Measurements from ENCODE around the gene MAP3K10.

The MAP3K10 gene

DNA sequence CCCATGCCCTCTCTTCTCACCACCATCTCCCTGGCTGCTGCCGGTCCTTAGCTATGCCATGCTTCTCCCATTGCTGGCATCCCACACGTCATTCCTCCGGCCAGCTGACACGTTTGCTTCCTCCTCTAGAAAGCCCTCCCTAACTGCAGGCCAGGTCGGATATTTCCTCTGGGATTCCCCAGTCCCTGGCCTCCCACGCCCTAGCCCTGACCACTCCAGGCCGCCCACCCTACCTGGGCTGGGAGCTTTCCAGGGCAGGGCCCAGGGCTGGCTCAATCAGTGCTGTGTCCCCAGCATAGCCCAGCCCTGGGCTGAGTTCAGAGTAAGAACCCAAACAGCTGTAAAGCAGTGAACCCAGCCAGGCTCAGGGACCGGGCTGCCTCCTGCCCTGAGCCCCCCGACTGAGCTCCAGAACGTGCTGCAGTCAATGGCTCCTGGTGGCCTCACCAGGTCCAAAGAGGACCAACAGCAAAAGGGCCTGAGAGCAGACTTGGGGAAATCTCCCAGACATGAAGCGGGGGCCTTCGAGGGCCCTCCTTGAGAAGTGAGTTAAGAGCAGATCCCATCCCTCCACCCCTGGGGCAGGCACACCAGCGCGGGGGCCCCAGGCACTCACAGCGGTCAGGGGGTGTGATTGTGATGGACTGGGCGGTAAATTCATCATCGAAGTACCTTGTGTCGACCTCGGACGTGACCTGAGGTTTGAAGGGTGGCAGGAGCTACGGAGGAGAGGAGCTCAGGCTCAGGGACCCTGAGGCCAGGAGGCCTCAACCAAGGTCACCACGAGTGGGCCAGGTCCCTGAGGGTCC is 43.4 kb downstream of the MAP3K10 start:
- DNase-seq, result no peak

DNA sequence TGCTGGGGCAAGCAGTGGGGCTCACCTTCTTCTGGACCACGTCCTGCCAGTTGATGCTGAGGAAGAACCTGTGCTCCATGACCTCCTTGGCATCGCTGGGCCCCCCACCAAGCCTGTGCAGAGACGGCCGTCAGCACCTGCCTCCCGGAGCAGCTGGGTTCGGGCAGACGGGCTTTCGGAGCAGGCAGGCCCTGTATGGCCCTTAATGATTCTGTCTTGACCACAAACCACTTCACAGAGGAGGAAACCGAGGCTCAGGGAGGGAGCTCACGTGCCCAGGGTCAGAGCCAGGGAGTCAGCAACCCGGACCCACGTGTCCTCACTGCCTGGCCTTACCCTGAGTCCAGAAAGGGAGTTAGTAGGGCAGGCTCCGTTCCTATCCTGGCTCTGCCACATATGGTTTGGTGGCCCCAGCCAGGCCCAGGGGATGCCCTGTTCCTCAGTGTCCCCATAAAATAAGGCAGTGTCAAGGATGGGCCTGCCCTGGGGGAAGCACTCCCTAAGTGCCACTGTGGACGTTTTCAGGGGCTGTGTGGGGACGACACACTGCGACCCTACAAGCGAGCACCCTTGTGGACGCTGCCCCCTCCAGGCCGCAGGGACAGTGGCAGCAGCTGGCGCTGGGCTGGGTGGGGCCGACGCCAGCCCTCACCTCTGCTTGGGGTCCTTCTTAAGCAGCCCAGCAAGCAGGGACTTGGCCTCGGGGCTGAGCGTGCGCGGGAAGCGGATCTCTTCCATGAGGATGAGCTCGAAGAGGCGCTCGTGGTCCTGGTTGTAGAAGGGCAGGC is 44.2 kb downstream of the MAP3K10 start:
- no peak for DNase-seq

DNA sequence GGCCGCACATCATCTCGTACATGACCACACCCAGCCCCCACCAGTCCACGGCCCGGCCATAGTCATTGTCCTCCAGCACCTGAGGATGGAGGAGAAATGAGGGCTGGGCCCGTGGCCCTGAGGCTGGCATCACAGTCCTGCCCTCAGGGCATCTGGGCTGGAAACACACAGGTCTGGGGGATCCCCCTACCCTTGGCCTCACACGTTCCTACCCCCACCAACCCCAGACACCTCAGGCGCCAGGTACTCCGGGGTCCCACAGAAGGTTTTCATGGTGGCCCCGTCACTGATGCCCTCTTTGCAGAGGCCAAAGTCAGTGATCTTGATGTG is 44.8 kb downstream of the MAP3K10 start:
- DNase-seq, result no peak

DNA sequence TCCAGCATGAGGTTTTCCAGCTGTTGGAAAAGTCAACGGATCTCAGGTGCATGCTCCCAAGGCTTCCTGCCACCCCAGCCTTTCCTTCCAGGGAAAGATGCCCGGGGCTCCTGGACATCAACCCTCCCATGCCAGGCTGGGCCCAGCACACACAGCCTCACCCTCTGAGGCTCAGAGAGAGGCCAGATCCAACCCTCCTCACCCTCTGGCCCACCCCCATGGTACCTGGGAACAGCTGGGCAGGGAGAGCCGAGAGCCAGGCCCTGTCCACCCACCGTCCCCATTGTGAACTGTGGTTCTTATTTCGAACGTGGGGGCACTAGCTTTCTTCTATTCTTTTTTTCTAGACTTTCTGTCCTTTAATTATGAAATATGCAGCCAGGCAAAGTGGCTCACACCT is 45.1 kb downstream of the MAP3K10 start:
- DNase-seq, result no peak

DNA sequence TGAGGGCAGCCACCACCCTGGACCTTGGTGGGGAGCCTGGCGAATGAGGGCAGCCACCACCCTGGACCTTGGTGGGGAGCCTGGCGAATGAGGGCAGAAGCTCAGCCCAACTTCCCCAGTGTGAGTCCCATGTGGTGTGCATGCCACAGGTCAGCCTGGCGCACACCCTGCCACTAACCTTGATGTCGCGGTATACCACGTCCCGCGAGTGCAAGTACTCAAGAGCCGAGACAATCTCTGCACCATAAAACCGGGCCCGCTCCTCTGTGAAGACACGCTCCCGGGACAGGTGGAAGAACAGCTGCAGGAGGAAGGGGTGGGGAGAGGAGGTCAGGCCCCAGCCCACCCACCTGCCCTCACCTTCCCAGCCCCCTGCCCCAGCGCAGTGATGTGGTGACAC is 46.6 kb downstream of the MAP3K10 start:
- no peak for DNase-seq

DNA sequence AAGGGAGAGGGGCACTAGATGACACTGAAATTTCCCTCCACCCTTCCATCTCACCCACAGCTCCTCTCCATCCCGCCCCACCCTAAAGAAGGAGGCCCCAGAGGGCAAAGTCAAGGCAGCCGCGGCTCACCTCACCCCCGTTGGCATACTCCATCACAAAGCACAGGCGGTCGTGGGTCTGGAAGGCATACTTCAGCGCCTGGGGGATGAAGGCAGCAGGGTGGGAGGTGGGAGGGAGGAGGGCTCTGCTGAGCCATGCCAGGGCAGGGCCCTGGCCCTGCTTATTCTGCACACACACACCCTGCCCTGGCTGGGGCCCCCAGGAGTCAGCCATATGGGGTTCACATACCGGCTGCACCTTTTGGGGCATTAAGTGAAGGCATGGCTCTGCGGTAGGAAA is 47.5 kb downstream of the MAP3K10 start:
- DNase-seq, result no peak

DNA sequence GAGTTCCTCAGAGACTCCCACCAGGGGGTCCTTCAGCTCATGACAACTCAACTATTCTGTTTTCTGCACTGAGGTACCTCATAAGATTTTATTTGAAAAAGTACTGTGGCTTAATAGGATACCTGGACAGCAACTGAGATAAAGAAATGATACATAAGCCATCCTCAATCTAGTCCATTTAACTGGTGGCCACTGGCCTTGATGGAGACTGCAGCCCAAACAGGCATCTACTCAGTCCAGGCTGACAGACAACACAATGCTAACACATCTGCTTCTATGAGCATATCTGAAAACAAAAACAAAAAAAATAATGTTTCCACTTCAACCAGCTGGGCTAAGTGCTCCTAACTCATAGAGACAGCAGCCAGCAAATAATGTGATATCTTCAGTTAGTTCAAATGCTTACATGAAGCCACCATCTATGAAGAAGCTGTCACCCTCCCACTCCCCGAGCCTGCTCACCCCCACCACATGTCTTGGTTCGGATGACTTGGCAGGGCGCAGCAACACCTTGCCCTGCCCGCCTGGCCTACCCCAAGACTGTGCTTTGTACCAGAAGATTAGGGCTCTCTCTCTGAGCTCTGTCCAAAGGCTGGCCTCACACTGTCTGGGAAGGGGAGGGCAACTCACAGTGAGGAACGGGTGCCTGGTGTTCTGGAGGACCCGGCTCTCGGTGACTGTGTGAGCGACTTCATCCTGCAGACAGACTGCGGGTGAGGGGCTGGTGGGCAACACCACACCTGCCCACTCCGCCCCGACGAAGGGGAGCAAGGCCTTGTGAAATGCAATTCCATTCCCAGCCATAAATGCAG is 48.4 kb downstream of the MAP3K10 start:
- DNase-seq, result no peak

DNA sequence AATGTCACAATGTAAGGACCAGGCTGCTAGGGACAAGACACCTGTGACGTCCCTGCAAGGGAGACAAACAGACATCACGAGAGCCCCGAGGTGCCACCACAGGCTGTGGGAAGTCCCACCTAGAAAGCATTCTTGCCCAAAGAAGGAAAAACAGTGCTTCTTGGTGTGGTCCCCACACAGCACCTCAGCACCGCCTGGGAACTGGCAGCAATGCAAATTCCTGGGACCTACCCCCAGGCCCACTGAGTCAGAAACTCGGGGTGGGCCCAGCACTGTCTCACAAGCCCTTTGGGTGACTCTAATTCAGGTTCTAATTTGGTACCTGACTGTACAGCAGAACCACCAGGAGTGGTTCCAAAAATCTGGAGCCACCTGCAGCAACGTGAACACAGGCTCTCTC is 49.1 kb downstream of the MAP3K10 start:
- DNase-seq, result no peak

DNA sequence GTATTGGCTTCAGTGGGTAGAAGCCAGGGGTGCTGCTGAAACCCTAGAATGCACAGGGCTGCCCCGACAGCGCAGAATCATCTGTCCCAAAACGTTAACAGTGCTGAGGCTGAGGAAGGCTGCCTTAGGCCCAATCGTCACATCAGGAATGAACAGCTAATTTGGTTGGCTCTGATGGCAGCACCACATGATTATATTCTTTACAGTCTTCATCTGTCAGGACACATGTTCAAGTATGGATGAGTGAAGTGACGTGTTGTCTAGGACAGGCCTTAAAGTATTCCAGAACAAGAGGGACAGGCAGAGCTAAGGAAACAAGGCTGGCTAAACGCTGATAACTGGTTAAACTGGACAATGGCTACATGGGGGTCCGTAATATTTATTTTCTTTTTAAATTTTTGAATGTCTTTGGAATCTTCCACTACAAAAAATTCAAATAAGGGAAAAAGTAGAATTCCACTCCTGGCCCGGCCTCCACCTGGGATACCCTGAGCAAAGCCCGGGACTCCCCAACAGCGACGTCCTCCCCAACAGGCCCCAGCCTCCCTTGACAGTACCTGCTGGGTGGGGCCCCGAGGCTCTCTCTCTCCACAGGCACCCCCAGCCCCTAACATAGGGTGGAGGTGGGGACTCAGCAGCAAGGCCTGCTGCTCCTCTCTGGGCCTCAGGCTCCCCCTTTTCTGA is 50.0 kb downstream of the MAP3K10 start:
- DNase-seq, result no peak

DNA sequence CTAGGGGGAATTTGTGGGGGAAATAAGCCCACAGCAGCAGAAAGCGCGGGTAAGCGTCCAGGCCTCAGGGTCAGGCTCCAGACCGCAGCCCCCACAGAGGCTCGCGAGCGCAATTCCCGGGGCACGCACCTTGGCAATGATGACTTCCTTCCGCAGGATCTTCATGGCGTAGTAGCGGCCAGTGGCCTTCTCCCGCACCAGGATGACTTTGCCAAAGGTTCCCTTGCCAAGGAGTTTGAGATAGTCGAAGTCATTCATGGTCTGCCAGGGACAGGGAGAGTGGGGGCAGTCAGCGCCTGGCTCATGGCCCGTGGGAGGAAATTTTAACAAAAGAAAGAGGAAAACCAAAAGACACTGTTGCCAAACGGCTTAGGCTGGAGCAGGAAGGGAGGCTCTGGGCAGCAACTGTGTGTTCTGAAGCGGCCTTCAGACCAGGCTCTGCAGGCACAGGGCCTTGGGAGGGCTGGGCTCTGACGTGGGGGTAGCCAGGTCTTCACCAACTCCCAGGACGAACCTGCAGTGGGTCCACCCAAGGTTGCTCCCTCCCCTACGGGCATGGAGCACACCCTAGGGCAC is 50.7 kb downstream of the MAP3K10 start:
- no peak for DNase-seq

DNA sequence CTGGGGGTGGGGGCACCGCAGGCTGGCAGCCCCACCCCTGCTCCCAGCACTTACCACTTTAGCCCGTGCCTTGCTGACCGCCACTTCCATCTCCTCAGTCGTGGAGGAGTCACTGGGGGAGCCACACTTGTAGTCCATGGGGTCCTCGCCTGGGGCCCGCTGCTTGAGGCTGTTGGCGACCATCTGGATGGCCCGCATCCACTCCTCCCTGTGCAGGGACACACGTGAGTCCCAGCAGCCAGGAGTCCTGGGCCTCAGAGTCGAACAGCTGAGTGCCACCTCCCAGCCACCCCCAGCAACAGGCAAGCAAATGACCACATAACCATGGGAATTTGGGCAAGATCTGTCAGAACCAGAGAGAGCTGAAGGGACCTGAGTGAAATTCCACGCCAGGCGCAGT is 51.3 kb downstream of the MAP3K10 start:
- DNase-seq, result no peak

DNA sequence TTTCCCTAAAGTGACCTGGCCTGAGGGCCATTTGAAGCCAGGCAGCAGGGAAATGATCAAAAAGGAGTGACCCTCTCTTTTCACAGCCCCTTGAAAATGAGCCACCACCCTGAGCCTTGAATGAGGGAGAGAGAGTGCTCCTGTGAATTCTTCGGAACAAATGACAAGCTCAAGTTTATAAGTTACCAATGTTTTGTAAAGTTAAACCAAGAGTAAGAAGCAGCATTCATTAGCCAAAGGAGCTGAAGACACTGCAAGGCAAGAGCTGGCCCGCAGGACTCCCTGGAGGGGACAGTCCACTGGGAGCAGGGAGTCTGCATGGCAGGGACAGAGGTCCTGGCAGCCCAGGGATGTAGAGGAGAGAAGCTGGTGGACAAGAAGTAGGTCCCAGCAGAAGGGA is 52.0 kb downstream of the MAP3K10 start:
- no peak for DNase-seq

DNA sequence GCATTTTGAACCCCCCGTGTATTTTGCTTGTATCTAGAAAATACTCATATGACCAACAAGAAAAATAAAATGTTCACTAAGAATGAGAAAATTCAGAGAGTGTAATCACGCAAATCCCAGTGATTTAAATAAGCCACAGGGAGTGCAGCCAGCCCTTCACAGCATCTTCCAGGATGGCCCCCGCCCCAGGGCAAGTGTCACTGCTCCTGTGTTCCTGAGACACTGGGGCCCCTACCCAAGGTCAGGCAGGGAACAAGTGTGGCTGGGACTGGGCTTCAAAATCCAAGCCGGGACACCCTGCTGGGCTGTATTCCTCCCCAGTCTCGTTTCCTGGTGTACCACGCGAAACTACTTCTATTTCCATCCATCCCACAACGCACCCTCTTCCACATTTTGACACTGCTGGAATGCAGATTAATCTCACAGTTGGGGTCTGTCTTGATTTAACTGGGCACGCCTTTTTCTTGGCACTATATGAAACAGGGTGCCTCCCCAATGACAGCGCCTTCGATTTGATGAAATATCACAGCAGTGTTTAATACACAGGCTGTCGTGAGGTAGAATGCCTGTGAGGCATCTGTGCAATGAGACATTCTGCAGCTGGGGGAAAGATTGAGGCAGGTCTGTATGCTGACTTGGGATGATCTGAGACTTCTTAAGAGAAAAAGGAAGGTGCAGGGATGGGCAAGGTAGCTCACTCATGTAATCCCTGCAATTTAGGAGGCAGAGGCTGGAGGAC is 53.5 kb downstream of the MAP3K10 start:
- DNase-seq, result no peak

DNA sequence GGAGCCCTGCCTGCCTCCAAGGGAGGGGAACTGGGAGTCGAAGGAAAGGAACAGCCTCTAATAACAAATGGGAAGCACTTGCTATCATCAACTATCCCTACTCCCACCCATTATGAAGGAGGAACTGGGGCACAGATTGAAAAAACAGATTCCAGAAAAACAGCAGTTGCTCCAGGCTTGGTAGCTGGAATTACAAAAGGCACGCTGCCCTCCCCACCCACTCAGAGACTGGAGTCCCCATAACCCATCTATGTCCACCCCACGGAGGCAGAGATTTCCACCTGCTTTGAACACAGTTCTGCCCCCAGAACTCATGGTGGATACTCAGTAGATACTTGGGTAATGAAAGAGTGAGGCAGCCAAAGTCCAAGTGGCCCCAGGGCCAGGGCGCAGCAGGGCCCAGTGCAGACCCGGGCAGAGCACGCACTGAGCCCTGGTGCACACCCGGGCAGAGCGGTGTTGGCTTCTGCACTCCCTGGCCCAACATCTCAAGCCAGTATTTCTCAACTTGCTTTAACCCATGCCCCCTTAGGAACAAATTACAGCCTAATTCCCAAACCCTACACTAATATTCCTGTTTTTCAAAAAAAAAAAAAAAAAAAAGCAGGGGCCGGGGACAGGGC is 54.4 kb downstream of the MAP3K10 start:
- DNase-seq, result no peak

DNA sequence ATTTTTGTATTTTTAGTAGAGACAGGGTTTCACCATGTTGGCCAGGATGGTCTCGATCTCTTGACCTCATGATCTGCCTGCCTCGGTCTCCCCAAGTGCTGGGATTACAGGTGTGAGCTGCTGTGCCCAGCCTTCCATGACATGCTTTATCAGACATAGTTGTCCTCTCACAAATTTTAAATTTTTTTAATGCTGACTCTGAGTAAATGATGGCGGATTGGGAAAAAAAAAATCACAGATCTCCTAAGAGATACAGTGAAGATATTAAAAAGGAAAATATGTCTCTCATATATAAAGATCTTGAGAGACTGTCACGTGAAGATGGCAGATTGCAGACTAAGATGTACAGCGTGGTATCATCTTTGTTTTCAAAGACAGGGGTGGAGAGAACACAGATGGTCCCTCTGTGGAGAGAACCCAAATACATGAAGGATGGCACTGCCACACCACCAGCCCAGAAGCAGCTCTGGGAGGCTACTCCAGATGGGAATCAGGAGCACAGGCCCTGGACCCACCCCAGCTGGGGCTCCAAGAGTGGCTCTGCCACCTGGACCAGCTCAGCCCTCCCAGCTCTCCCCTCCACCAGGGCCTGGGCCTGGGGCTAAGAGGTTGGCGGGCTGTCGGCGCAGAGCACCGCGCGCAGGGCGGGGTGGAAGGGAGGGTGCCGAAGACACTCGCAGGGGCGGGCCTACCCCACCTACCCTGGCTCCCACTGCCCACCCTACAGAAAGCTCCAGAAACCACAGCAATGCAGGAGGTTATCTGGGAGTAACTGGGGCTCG is 55.3 kb downstream of the MAP3K10 start:
- no peak for DNase-seq

DNA sequence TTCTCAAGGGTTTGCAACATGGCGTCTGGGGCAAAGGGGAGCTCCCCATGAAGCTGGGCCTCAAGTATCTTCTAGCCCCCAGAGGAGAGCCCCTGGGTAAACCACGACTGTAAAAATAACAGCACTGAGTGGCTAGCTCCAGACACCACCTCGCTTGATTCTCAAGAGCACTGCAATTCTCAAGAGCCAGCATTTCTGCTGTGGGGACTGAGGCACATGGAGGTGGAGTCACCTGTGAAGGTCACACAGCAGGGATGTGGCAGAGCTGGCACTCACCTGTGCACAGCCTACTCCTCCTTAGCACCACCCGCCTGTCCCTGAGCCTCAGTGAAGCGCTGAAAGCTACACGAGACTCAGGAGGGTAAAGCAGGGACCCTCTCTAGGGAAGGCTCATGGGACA is 56.0 kb downstream of the MAP3K10 start:
- no peak for DNase-seq

DNA sequence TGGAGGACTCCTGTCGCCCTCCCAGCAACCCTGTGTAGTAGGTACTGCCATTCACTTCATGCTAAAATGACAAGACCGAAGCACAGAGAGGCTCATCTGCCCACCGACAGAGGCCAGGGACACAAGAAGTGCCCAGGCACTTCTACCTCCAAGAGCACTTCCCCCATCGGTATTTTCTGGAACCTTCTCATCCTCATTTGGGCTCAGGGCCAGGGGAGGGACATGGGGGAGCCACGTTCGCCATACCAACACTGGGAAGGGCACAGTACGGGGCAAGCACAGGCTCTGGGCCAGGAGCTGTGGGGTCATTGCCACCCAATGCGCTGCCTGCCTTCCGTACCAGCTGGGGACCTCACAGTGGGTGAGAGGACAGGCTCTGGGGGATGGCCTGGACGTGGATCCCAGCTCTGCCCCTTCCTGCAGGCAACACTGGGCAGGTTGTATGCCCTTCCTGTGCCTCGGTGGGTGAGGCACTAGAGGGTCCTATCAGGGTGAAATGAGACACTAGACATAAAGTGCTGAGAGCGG is 56.6 kb downstream of the MAP3K10 start:
- DNase-seq, result no peak

DNA sequence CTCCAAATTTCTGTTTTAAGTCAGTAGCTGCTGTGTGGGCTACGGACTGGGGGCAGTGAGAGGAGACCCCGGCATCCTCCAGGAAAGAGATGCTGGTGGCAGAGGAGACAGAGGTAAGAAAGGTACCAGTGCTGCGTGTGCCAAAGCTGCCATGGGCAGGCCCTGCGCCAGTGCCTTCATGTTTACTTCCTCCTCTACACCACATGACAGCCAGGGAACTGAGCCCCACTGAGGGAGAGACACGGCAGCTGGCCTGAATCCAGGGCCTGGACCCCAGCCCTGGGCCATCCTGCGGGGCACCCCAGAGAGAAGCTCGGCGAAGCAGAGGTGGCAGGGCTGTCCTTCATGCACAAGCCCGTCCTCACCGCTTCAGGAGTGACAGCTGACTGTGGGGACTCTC is 58.0 kb downstream of the MAP3K10 start:
- DNase-seq, result no peak

DNA sequence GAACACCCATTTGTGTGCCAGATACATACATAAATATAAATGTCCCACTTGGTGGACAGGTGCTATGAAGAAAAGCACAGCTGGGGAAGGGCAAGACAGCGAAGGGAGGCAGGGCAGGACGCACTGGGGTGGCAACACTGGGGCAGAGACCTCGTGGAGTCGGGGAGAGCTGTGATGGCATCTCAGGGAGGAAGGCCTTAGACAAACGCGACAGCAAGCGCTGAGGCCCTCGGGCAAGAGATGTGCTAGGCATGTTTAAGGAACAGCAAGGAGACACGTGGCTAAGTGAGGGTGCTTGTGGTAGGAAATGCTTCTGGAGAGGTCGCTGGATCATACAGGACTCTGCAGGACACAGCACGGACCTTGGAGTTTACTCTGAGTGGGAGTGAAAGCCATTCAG is 58.6 kb downstream of the MAP3K10 start:
- DNase-seq, result no peak

DNA sequence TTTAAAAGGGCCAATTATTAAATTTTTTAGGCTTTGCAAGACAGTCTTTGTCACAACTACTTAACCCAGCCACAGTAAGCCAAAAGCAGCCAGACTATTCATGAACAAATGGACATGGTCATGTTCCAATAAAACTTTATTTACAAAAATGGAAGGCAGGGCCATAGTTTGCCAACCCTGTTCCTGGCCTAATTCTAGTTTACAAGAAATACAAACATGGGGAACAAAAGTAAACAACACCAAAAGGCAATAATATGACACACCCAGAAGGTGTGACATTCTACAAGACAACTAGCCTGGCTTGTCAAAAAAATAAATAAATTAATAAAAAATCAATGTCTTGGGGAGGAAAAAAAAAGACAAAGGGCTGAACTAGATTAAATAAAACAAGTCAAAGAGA is 60.0 kb downstream of the MAP3K10 start:
- DNase-seq, result no peak
